ENCODE results near the gene FAM131A. TPM values are rescaled to one million over a fixed set of nuclear protein-coding genes. Genes with fewer than 3 reads are reported as not detected.

Gene FAM131A
- total RNA-seq, 1 experiment from 2014 or later = 23.0 TPM

- TF ChIP-seq ATF6 (CRISPR knock-in tag; IDR thresholded peaks at IDR 0.05) = no peak
- no peak for TF ChIP-seq ZNF532 (CRISPR knock-in tag; IDR thresholded peaks at IDR 0.05; ENCODE audit: borderline replicate concordance)
- no peak for TF ChIP-seq HMGA2 (CRISPR knock-in tag; IDR thresholded peaks at IDR 0.05)
- TF ChIP-seq ZNF281 (CRISPR knock-in tag; IDR thresholded peaks at IDR 0.05) = no peak
Observed at GRCh38 chr3:184351511-184352148, 14.2 kb downstream of the FAM131A start (continued).

GRCh38 chr3:184352149-184352785 is 14.9 kb downstream of the FAM131A start:
- H3K36me3 Mint-ChIP-seq = peaks cover 14% of the 10 kb centered on the region
- DNase-seq (ENCODE audit: low spot score) = no peak
- H3K9me3 Mint-ChIP-seq = no peaks in the 10 kb centered on the region
- ATAC-seq = no peak
- no peak overlapping the region for H3K4me3 Mint-ChIP-seq
- H3K4me1 Mint-ChIP-seq = peaks cover 11% of the 10 kb centered on the region
- ChIA-PET CTCF (interaction anchor here (0.5 to 2.3 kb wide), 6 partner anchors 11 to 115 kb away, joined by 3 to 9 read pairs (median 4); partner anchors contain the start of genes FAM131A and THPO), POLR2A (interaction anchor here (1.2 kb wide), 1 partner anchor 10 kb away, joined by 9 read pairs; no protein-coding TSS in a partner anchor)
- H3K27me3 Mint-ChIP-seq (ENCODE audit: low read depth) = no peaks in the 10 kb centered on the region
- peak overlapping the region; percentile 23 for H3K27ac Mint-ChIP-seq
- TF ChIP-seq GRHL2 (CRISPR knock-in tag; IDR thresholded peaks at IDR 0.05; ENCODE audit: insufficient replicate concordance, severe bottlenecking) (no peak), FOXJ3 (CRISPR knock-in tag; IDR thresholded peaks at IDR 0.05; ENCODE audit: borderline replicate concordance) (no peak), ZNF423 (CRISPR knock-in tag; IDR thresholded peaks at IDR 0.05) (no peak), ZBTB21 (CRISPR knock-in tag; IDR thresholded peaks at IDR 0.05; ENCODE audit: borderline replicate concordance) (no peak), ZNF263 (CRISPR knock-in tag; IDR thresholded peaks at IDR 0.05; ENCODE audit: low read depth) (no peak), TEAD4 (CRISPR knock-in tag; IDR thresholded peaks at IDR 0.05) (no peak), USF1 (CRISPR knock-in tag; IDR thresholded peaks at IDR 0.05) (no peak), RELA (CRISPR knock-in tag; IDR thresholded peaks at IDR 0.05; ENCODE audit: borderline replicate concordance) (no peak), GTF2I (CRISPR knock-in tag; conservative IDR thresholded peaks at IDR 0.05) (no peak), ATF6 (CRISPR knock-in tag; IDR thresholded peaks at IDR 0.05) (no peak), ESRRA (CRISPR knock-in tag; IDR thresholded peaks at IDR 0.05; ENCODE audit: borderline replicate concordance) (no peak), SMAD4 (CRISPR knock-in tag; IDR thresholded peaks at IDR 0.05) (no peak), ZNF138 (CRISPR knock-in tag; conservative IDR thresholded peaks at IDR 0.05) (no peak), CREM (CRISPR knock-in tag; IDR thresholded peaks at IDR 0.05) (no peak), ZNF219 (CRISPR knock-in tag; IDR thresholded peaks at IDR 0.05; ENCODE audit: borderline replicate concordance) (no peak), E2F4 (CRISPR knock-in tag; IDR thresholded peaks at IDR 0.05; ENCODE audit: borderline replicate concordance, low read depth) (no peak)
- TF ChIP-seq, protein P1, sequence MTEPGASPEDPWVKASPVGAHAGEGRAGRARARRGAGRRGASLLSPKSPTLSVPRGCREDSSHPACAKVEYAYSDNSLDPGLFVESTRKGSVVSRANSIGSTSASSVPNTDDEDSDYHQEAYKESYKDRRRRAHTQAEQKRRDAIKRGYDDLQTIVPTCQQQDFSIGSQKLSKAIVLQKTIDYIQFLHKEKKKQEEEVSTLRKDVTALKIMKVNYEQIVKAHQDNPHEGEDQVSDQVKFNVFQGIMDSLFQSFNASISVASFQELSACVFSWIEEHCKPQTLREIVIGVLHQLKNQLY (CRISPR knock-in tag; IDR thresholded peaks at IDR 0.05) = no peak

Data from WTC11 (cell line).